ENCODE data around the gene C3orf33. TPM values are rescaled to one million over a fixed set of nuclear protein-coding genes. Genes with fewer than 3 reads are reported as not detected.

The C3orf33 gene
- total and polyA plus RNA-seq, 10 donors: 1.5 to 6.0 (median 2.1) TPM

GRCh38 chr3:155778462-155778861, 27.6 kb downstream of the C3orf33 start:
- H3K9me3 ChIP-seq: peaks cover 0 to 25% (median 24%) of the 10 kb centered on the region in 8 donors
- H3K4me1 ChIP-seq: no peaks in the 10 kb centered on the region
- no peak overlapping the region for H3K4me3 ChIP-seq
- DNase-seq: no peak
- peaks cover 0 to 61% (median 7%) of the 10 kb centered on the region in 6 donors for H3K36me3 ChIP-seq
- TF ChIP-seq POLR2AphosphoS5 (IDR thresholded peaks at IDR 0.05): no peak
- no peak for TF ChIP-seq CTCF (IDR thresholded peaks at IDR 0.05 in 8 of 11, conservative IDR thresholded peaks at IDR 0.05 in 3 of 11)
- TF ChIP-seq POLR2A (IDR thresholded peaks at IDR 0.05): no peak
- no peaks in the 10 kb centered on the region for H3K27me3 ChIP-seq (replicated peaks in 1 of 7)
- intact Hi-C loops (cut with DNase I; ENCODE audit: low total_unique reads): no loop called here
- no peak overlapping the region for H3K27ac ChIP-seq

GRCh38 chr3:155772801-155773200, 33.3 kb downstream of the C3orf33 start:
- no peak overlapping the region for H3K4me3 ChIP-seq
- H3K27ac ChIP-seq: no peak overlapping the region
- WGBS, 5 donors: 88 to 100% (median 90%) methylated on average over 1 of the region's 1 CpG
- intact Hi-C loops (cut with DNase I; ENCODE audit: low total_unique reads): no loop called here
- H3K36me3 ChIP-seq: peaks cover 0 to 56% (median 6%) of the 10 kb centered on the region in 6 donors
- H3K9me3 ChIP-seq: peaks cover 0 to 14% (median 10%) of the 10 kb centered on the region in 8 donors
- no peaks in the 10 kb centered on the region for H3K4me1 ChIP-seq
- TF ChIP-seq POLR2AphosphoS5 (IDR thresholded peaks at IDR 0.05) (no peak), POLR2A (IDR thresholded peaks at IDR 0.05) (no peak), CTCF (IDR thresholded peaks at IDR 0.05 in 8 of 11, conservative IDR thresholded peaks at IDR 0.05 in 3 of 11) (no peak)
- no peaks in the 10 kb centered on the region for H3K27me3 ChIP-seq (replicated peaks in 1 of 7)
- DNase-seq: no peak

GRCh38 chr3:155771126-155771525, 35.0 kb downstream of the C3orf33 start:
- no peak overlapping the region for H3K4me3 ChIP-seq
- no peaks in the 10 kb centered on the region for H3K4me1 ChIP-seq
- peaks cover 0 to 14% (median 10%) of the 10 kb centered on the region in 8 donors for H3K9me3 ChIP-seq
- H3K27ac ChIP-seq: no peak overlapping the region
- WGBS, 5 donors: 87 to 99% (median 89%) methylated on average over 6 of the region's 6 CpGs
- no peaks in the 10 kb centered on the region for H3K27me3 ChIP-seq (replicated peaks in 1 of 7)
- DNase-seq: no peak
- intact Hi-C loops (cut with DNase I; ENCODE audit: low total_unique reads): no loop called here
- TF ChIP-seq POLR2AphosphoS5 (IDR thresholded peaks at IDR 0.05) (no peak), CTCF (IDR thresholded peaks at IDR 0.05 in 8 of 11, conservative IDR thresholded peaks at IDR 0.05 in 3 of 11) (no peak), POLR2A (IDR thresholded peaks at IDR 0.05) (no peak)
- H3K36me3 ChIP-seq: peaks cover 0 to 66% (median 6%) of the 10 kb centered on the region in 6 donors

GRCh38 chr3:155766206-155766605, 39.9 kb downstream of the C3orf33 start:
- Histone ChIP-seq H3K36me3 (peaks cover 0 to 61% (median 5%) of the 10 kb centered on the region in 6 donors), H3K4me3 (no peak overlapping the region), H3K9me3 (peaks cover 0 to 14% (median 10%) of the 10 kb centered on the region in 8 donors), H3K27me3 (replicated peaks in 1 of 7) (no peaks in the 10 kb centered on the region), H3K27ac (no peak overlapping the region), H3K4me1 (no peaks in the 10 kb centered on the region)
- TF ChIP-seq CTCF (IDR thresholded peaks at IDR 0.05 in 8 of 11, conservative IDR thresholded peaks at IDR 0.05 in 3 of 11) (no peak), POLR2A (IDR thresholded peaks at IDR 0.05) (no peak), POLR2AphosphoS5 (IDR thresholded peaks at IDR 0.05) (no peak)
- 86 to 97% (median 90%) methylated on average over 1 of the region's 1 CpG for WGBS, 5 donors
- no peak for DNase-seq
- intact Hi-C loops (cut with DNase I; ENCODE audit: low total_unique reads): no loop called here

All from spleen (tissue), 11 donors.